GM21526 (cell line): ENCODE results near the gene SOX6.
"Not testable (repeated sequence)": the region's sequence is repeated elsewhere in the genome, so short reads cannot be mapped to it uniquely, and the experiment has no call there.

ENCODE experiments used
- ATAC-seq: cut with Tn5 transposase; IDR thresholded peaks from one replicate; pipeline ENCODE4 v1.9.1; 2021; ENCODE audit warnings: moderate library complexity; ENCODE audit not compliant: unreplicated experiment, low FRiP score

The SOX6 gene

GRCh38 chr11:16158426-16158994, 197.8 kb downstream of the SOX6 start:
- no peak for ATAC-seq

- ATAC-seq: no peak
These were observed 199.0 kb downstream of the SOX6 start for GRCh38 chr11:16157327-16157726.

- ATAC-seq: no peak
These were observed 200.9 kb downstream of the SOX6 start for GRCh38 chr11:16155448-16155847.

- no peak for ATAC-seq
These were observed 201.5 kb downstream of the SOX6 start for GRCh38 chr11:16154715-16155396.

GRCh38 chr11:16153951-16154350, 202.4 kb downstream of the SOX6 start:
- no peak for ATAC-seq

GRCh38 chr11:16151138-16151537, 205.2 kb downstream of the SOX6 start:
- ATAC-seq: no peak

- no peak for ATAC-seq
These were observed 206.9 kb downstream of the SOX6 start for GRCh38 chr11:16149476-16149875.

GRCh38 chr11:16148301-16148931, 207.9 kb downstream of the SOX6 start:
- no peak for ATAC-seq

GRCh38 chr11:16146980-16147379, 209.4 kb downstream of the SOX6 start:
- ATAC-seq: not testable (repeated sequence)

- not testable (repeated sequence) for ATAC-seq
These were observed 214.7 kb downstream of the SOX6 start for GRCh38 chr11:16141614-16142013.

- not testable (repeated sequence) for ATAC-seq
These were observed 215.2 kb downstream of the SOX6 start for GRCh38 chr11:16141162-16141561.

GRCh38 chr11:16136792-16137390, 219.5 kb downstream of the SOX6 start:
- no peak for ATAC-seq

- ATAC-seq: no peak
These were observed 222.5 kb downstream of the SOX6 start for GRCh38 chr11:16133867-16134266.

GRCh38 chr11:16127732-16128131, 228.6 kb downstream of the SOX6 start:
- ATAC-seq: no peak

- ATAC-seq: no peak
These were observed 230.0 kb downstream of the SOX6 start for GRCh38 chr11:16126362-16126761.

- ATAC-seq: no peak
These were observed 230.6 kb downstream of the SOX6 start for GRCh38 chr11:16125796-16126195.

GRCh38 chr11:16124390-16124789, 232.0 kb downstream of the SOX6 start:
- ATAC-seq: no peak

- ATAC-seq: no peak
These were observed 234.5 kb downstream of the SOX6 start for GRCh38 chr11:16121853-16122252.

GRCh38 chr11:16120008-16120407, 236.3 kb downstream of the SOX6 start:
- no peak for ATAC-seq

- ATAC-seq: no peak
These were observed 238.2 kb downstream of the SOX6 start for GRCh38 chr11:16117989-16118756.
